ENCODE measurements around the gene PTPRN. TPM values are rescaled to one million over a fixed set of nuclear protein-coding genes. Genes with fewer than 3 reads are reported as not detected.
"Not testable (repeated sequence)": the region's sequence is repeated elsewhere in the genome, so short reads cannot be mapped to it uniquely, and the experiment has no call there.

The PTPRN gene
- total and polyA plus RNA-seq, 2 of the 4 experiments (the other 2 are of a cell fraction) = 5.2 to 22.0 TPM

- H4K91ac ChIP-seq (ENCODE audit: insufficient read depth, low read depth, low read length); H3K27ac ChIP-seq (ENCODE audit: insufficient read depth, low read length); H3K9ac ChIP-seq (ENCODE audit: low read depth, low read length); H3K4me2 ChIP-seq (ENCODE audit: low read depth, low read length); H4K8ac ChIP-seq (ENCODE audit: low read depth in 2 of 2, low read length in 2 of 2); intact Hi-C loops (cut with micrococcal nuclease); H3K56ac ChIP-seq (ENCODE audit: extremely low read depth, insufficient read depth, low read length); H3K18ac ChIP-seq (ENCODE audit: low read depth, low read length); H3K4me1 ChIP-seq (ENCODE audit: control insufficient read depth, insufficient read depth, low read length); H2BK20ac ChIP-seq (ENCODE audit: low read depth, low read length); dilution Hi-C loops (cut with HindIII; ENCODE audit: low sequenced_read_pairs, unreplicated experiment); H3K23ac ChIP-seq (ENCODE audit: low read depth, low read length); POLR2A ChIA-PET (ENCODE audit: unreplicated experiment); H3K9me3 ChIP-seq (ENCODE audit: control insufficient read depth, insufficient read depth, low read length); H3K14ac ChIP-seq (replicated peaks; ENCODE audit: low read depth, low read length); H4K5ac ChIP-seq (ENCODE audit: low read depth, low read length); ATAC-seq (ENCODE audit: low read depth); H2BK5ac ChIP-seq (ENCODE audit: low read depth, low read length, poor library complexity, severe bottlenecking); H2AK5ac ChIP-seq (ENCODE audit: low read depth, low read length); H2AK9ac ChIP-seq (replicated peaks; ENCODE audit: low read depth, low read length, poor library complexity); H2BK15ac ChIP-seq (ENCODE audit: low read depth, low read length); H3K79me1 ChIP-seq (ENCODE audit: low read depth in 1 of 2, low read length in 2 of 2); H3K4ac ChIP-seq (ENCODE audit: low read depth, low read length); H2AFZ ChIP-seq (replicated peaks; ENCODE audit: low read length, poor library complexity); H3K4me3 ChIP-seq (ENCODE audit: insufficient read depth, low read depth, low read length); DNase-seq; H3K36me3 ChIP-seq (ENCODE audit: control insufficient read depth, insufficient read depth, low read length); H2BK120ac ChIP-seq (ENCODE audit: low read depth, low read length); in situ Hi-C loops (cut with MboI; ENCODE audit: low sequenced_read_pairs); H4K20me1 ChIP-seq (ENCODE audit: insufficient read depth, low read length); BruUV-seq (replicated peaks); H3K9me1 ChIP-seq (ENCODE audit: insufficient read depth, low read length): not testable (repeated sequence)
- H3K27me3 ChIP-seq (ENCODE audit: control insufficient read depth, insufficient read depth, low read length) = peaks cover 35% of the 10 kb centered on the region
- no CpG with 5 or more reads among the region's 10 CpGs for whole genome bisulfite sequencing, 2 experiments (ENCODE audit: extremely low coverage in 2 of 2, insufficient read length in 1 of 2)
- CTCF ChIA-PET = interaction anchor here (0.8 kb wide), 1 partner anchor 36 kb away, joined by 3 read pairs; no protein-coding TSS in a partner anchor
Measured at GRCh38 chr2:219258942-219259341, 50.3 kb downstream of the PTPRN start.
